NCI-H1436 treated with DMSO at 0.1 percent for 48 hours (cell line): ENCODE measurements around the gene ITGBL1.

Source experiments
- DNase-seq: peaks from one replicate; lab custom pipeline; 2025; lab: John Stamatoyannopoulos, UW

Gene ITGBL1

GRCh38 chr13:101700598-101700997, 248.1 kb downstream of the ITGBL1 start:
- DNase-seq: no peak

- DNase-seq: no peak
Measured at GRCh38 chr13:101703081-101703480, 250.6 kb downstream of the ITGBL1 start.

GRCh38 chr13:101703838-101704237, 251.4 kb downstream of the ITGBL1 start:
- no peak for DNase-seq

GRCh38 chr13:101706651-101707050, 254.2 kb downstream of the ITGBL1 start:
- no peak for DNase-seq

- no peak for DNase-seq
Measured at GRCh38 chr13:101707659-101708058, 255.2 kb downstream of the ITGBL1 start.

- DNase-seq: no peak
Measured at GRCh38 chr13:101708115-101708514, 255.6 kb downstream of the ITGBL1 start.

- no peak for DNase-seq
Measured at GRCh38 chr13:101709952-101710351, 257.5 kb downstream of the ITGBL1 start.

- DNase-seq: no peak
Measured at GRCh38 chr13:101711307-101712025, 259.0 kb downstream of the ITGBL1 start.

- no peak for DNase-seq
Measured at GRCh38 chr13:101712026-101712348, 259.5 kb downstream of the ITGBL1 start.

- DNase-seq: no peak
Measured at GRCh38 chr13:101714195-101714594, 261.7 kb downstream of the ITGBL1 start.

- no peak for DNase-seq
Measured at GRCh38 chr13:101717353-101717752, 264.9 kb downstream of the ITGBL1 start.

- DNase-seq: no peak
Measured at GRCh38 chr13:101718496-101718895, 266.0 kb downstream of the ITGBL1 start.

- no peak for DNase-seq
Measured at GRCh38 chr13:101726681-101727080, 274.2 kb downstream of the ITGBL1 start.

GRCh38 chr13:101727118-101727517, 274.6 kb downstream of the ITGBL1 start:
- DNase-seq: no peak

GRCh38 chr13:101728021-101728420, 275.5 kb downstream of the ITGBL1 start:
- DNase-seq: no peak

- DNase-seq: no peak
Measured at GRCh38 chr13:101728615-101729014, 276.1 kb downstream of the ITGBL1 start.

GRCh38 chr13:101730420-101731000, 278.0 kb downstream of the ITGBL1 start:
- no peak for DNase-seq

- no peak for DNase-seq
Measured at GRCh38 chr13:101736566-101736965, 284.1 kb downstream of the ITGBL1 start.

- no peak for DNase-seq
Measured at GRCh38 chr13:101738336-101738735, 285.9 kb downstream of the ITGBL1 start.

- DNase-seq: no peak
Measured at GRCh38 chr13:101739382-101740178, 287.1 kb downstream of the ITGBL1 start.

- no peak for DNase-seq
Measured at GRCh38 chr13:101746513-101746912, 294.0 kb downstream of the ITGBL1 start.

- peak; percentile 13 for DNase-seq
Measured at GRCh38 chr13:101747039-101747438, 294.6 kb downstream of the ITGBL1 start.

- no peak for DNase-seq
Measured at GRCh38 chr13:101749584-101749983, 297.1 kb downstream of the ITGBL1 start.
